T-cell (primary cell): Measurements from ENCODE around the gene SLC27A1. TPM values are rescaled to one million over a fixed set of nuclear protein-coding genes. Genes with fewer than 3 reads are reported as not detected.
"Not testable (repeated sequence)": the region's sequence is repeated elsewhere in the genome, so short reads cannot be mapped to it uniquely, and the experiment has no call there.

Experiments used
- ATAC-seq, 4 experiments: fragments of 200-7000 bp in 3 of 4; fragments of 150-1000 bp in 1 of 4; cut with Tn5 transposase; replicated peaks in 1 of 4; 1 replicate in 3 of 4; 2 replicates in 1 of 4; pipeline ENCODE4 v1.10.0; 2021; ENCODE audit warnings: moderate library complexity in 3 of 4, mild to moderate bottlenecking in 2 of 4, moderate number of reproducible peaks in 1 of 4
- CTCF ChIA-PET, 2 donors: fragments of 300-600 bp; sonication (Branson Sonifier 250); formaldehyde crosslinking; loops; one replicate each; lab custom pipeline; 2022; ENCODE audit warnings: antibody characterized with exemption in 2 of 2; lab: Charles Lee
- POLR2A ChIA-PET, 2 donors: fragments of 300-600 bp; sonication (Branson Sonifier 250); formaldehyde crosslinking; loops; one replicate each; lab custom pipeline; 2022; ENCODE audit warnings: antibody characterized with exemption in 2 of 2; lab: Charles Lee
- DNase-seq, 35 experiments: peaks; one replicate each; pipeline versions ENCODE4 v3.0.0 to v3.0.0-alpha.2; 2013 to 2023
- H3K27ac ChIP-seq: one replicate; pipeline ENCODE4 v1.5.1; 2013; ENCODE audit warnings: low read length
- H3K27me3 ChIP-seq, 2 experiments: replicated peaks in 1 of 2; 1 replicate in 1 of 2; 2 replicates in 1 of 2; pipeline versions ENCODE4 v1.6.1 to v1.7.0; 2013; ENCODE audit warnings: low read length in 1 of 2, mixed read lengths in 1 of 2; ENCODE audit not compliant: control insufficient read depth in 2 of 2, insufficient read depth in 2 of 2; ENCODE audit errors: extremely low read depth in 1 of 2
- H3K36me3 ChIP-seq, 2 donors: 1 replicate in 1 of 2; 2 replicates in 1 of 2; pipeline versions ENCODE4 v1.6.1 to v1.7.0; 2013; ENCODE audit warnings: low read length in 1 of 2; ENCODE audit not compliant: control insufficient read depth in 2 of 2, insufficient read depth in 1 of 2; ENCODE audit errors: extremely low read depth in 1 of 2
- H3K4me1 ChIP-seq, 2 experiments: 1 replicate in 1 of 2; 2 replicates in 1 of 2; pipeline versions ENCODE4 v1.6.1 to v1.7.0; 2013; ENCODE audit warnings: low read length in 2 of 2, mixed read lengths in 1 of 2; ENCODE audit not compliant: insufficient read depth in 2 of 2, control insufficient read depth in 1 of 2; ENCODE audit errors: extremely low read depth in 1 of 2
- H3K4me3 ChIP-seq, 2 donors: 1 replicate in 1 of 2; 2 replicates in 1 of 2; pipeline versions ENCODE4 v1.5.1 to v1.7.0; 2013; ENCODE audit warnings: mild to moderate bottlenecking in 2 of 2, low read length in 1 of 2, moderate library complexity in 1 of 2; ENCODE audit not compliant: control insufficient read depth in 1 of 2; ENCODE audit errors: extremely low read depth in 1 of 2
- H3K9me3 ChIP-seq: 2 replicates; pipeline ENCODE4 v1.7.0; 2013
- H3K27ac Mint-ChIP-seq, 2 donors: one replicate each; pipeline ENCODE4 v1.8.0; 2020 to 2021; ENCODE audit warnings: mild to moderate bottlenecking in 2 of 2, mixed read lengths in 2 of 2
- H3K27me3 Mint-ChIP-seq, 2 donors: one replicate each; pipeline ENCODE4 v1.8.0; 2021 to 2022; ENCODE audit warnings: mixed read lengths in 2 of 2
- H3K36me3 Mint-ChIP-seq: one replicate; pipeline ENCODE4 v1.8.0; 2021; ENCODE audit warnings: mixed read lengths
- H3K4me1 Mint-ChIP-seq, 3 donors: one replicate each; pipeline ENCODE4 v1.8.0; 2020 to 2022; ENCODE audit warnings: mixed read lengths in 3 of 3, mild to moderate bottlenecking in 1 of 3
- H3K4me3 Mint-ChIP-seq, 3 donors: one replicate each; pipeline ENCODE4 v1.8.0; 2020 to 2022; ENCODE audit warnings: mild to moderate bottlenecking in 3 of 3, mixed read lengths in 3 of 3, moderate library complexity in 3 of 3
- H3K9me3 Mint-ChIP-seq, 3 donors: one replicate each; pipeline ENCODE4 v1.8.0; 2020 to 2022; ENCODE audit warnings: mixed read lengths in 3 of 3
- whole genome bisulfite sequencing: methylation state at CpG from one replicate; pipeline ENCODE4 v1.1.5; 2013; ENCODE audit warnings: missing lambda C conversion rate; ENCODE audit not compliant: insufficient coverage; 5-methylcytosine and 5-hydroxymethylcytosine counted together
- total RNA-seq, 35 experiments: library from RNA in 6 of 35; stranded (reverse) in 6 of 35; fragments of 120-200 nt in 1 of 35; gene quantifications; one replicate each; pipeline versions ENCODE4 v1.2.1 to v1.2.4 and lab custom pipeline; 2013 to 2026

SLC27A1 gene
- total RNA-seq, 5 donors from 2014 or later (not counting 1 experiment from before 2014, with no cell fraction given) = 5.9 to 13.3 (median 10.5) TPM

DNA sequence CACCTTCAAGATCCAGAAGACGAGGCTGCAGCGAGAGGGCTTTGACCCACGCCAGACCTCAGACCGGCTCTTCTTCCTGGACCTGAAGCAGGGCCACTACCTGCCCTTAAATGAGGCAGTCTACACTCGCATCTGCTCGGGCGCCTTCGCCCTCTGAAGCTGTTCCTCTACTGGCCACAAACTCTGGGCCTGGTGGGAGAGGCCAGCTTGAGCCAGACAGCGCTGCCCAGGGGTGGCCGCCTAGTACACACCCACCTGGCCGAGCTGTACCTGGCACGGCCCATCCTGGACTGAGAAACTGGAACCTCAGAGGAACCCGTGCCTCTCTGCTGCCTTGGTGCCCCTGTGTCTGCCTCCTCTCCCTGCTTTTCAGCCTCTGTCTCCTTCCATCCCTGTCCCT, 34.1 kb downstream of the SLC27A1 start:
- Histone ChIP-seq H3K4me3 (no peak overlapping the region), H3K27me3 (no peaks in the 10 kb centered on the region), H3K36me3 (peaks cover 0 to 2% of the 10 kb centered on the region in 2 donors), H3K9me3 (no peaks in the 10 kb centered on the region), H3K27ac (no peak overlapping the region), H3K4me1 (peaks cover 0 to 12% of the 10 kb centered on the region in 2 experiments)
- Mint-ChIP-seq H3K4me1 (peaks cover 11 to 20% (median 13%) of the 10 kb centered on the region in 3 donors), H3K27me3 (no peaks in the 10 kb centered on the region), H3K9me3 (no peaks in the 10 kb centered on the region), H3K4me3 (no peak overlapping the region), H3K27ac (no peak overlapping the region), H3K36me3 (peaks cover 10% of the 10 kb centered on the region)
- 95% methylated on average over 13 of the region's 13 CpGs for WGBS
- ATAC-seq = no peak
- ChIA-PET CTCF (no interaction called here), POLR2A (no interaction called here)
- DNase-seq = no peak

- H3K9me3 Mint-ChIP-seq = no peaks in the 10 kb centered on the region
- peaks cover 12 to 21% (median 13%) of the 10 kb centered on the region in 3 donors for H3K4me1 Mint-ChIP-seq
- H3K27me3 ChIP-seq = no peaks in the 10 kb centered on the region
- no peak overlapping the region for H3K4me3 Mint-ChIP-seq
- no peak for DNase-seq
- H3K4me3 ChIP-seq = no peak overlapping the region
- POLR2A ChIA-PET = no interaction called here
- ATAC-seq = no peak
- no peaks in the 10 kb centered on the region for H3K9me3 ChIP-seq
- H3K36me3 Mint-ChIP-seq = peaks cover 6% of the 10 kb centered on the region
- peaks cover 0 to 7% of the 10 kb centered on the region in 2 experiments for H3K4me1 ChIP-seq
- no peak overlapping the region for H3K27ac Mint-ChIP-seq
- 96% methylated on average over 10 of the region's 10 CpGs for WGBS
- H3K36me3 ChIP-seq = peaks cover 0 to 2% of the 10 kb centered on the region in 2 donors
- no peak overlapping the region for H3K27ac ChIP-seq
- CTCF ChIA-PET = no interaction called here
- H3K27me3 Mint-ChIP-seq = no peaks in the 10 kb centered on the region
These were observed 34.9 kb downstream of the SLC27A1 start for GRCh38 chr19:17505223-17505622.

- ChIA-PET POLR2A (no interaction called here), CTCF (no interaction called here)
- WGBS = 75% methylated on average over 7 of the region's 9 CpGs
- DNase-seq (no peak), ATAC-seq (no peak)
- H3K27ac Mint-ChIP-seq = no peak overlapping the region
- no peaks in the 10 kb centered on the region for H3K27me3 ChIP-seq
- no peak overlapping the region for H3K4me3 ChIP-seq
- peaks cover 8% of the 10 kb centered on the region for H3K36me3 Mint-ChIP-seq
- H3K4me3 Mint-ChIP-seq = no peak overlapping the region
- H3K9me3 Mint-ChIP-seq = no peaks in the 10 kb centered on the region
- peaks cover 0 to 11% of the 10 kb centered on the region in 2 experiments for H3K4me1 ChIP-seq
- peaks cover 20 to 32% (median 24%) of the 10 kb centered on the region in 3 donors for H3K4me1 Mint-ChIP-seq
- no peaks in the 10 kb centered on the region for H3K9me3 ChIP-seq
- no peak overlapping the region for H3K27ac ChIP-seq
- H3K27me3 Mint-ChIP-seq = no peaks in the 10 kb centered on the region
- H3K36me3 ChIP-seq = peaks cover 0 to 2% of the 10 kb centered on the region in 2 donors
These were observed 36.4 kb downstream of the SLC27A1 start for GRCh38 chr19:17506745-17507144.

- DNase-seq, H3K27me3 ChIP-seq, H3K36me3 Mint-ChIP-seq, CTCF ChIA-PET, H3K27ac Mint-ChIP-seq, H3K27me3 Mint-ChIP-seq, H3K4me3 Mint-ChIP-seq, H3K4me3 ChIP-seq, H3K9me3 ChIP-seq, H3K36me3 ChIP-seq, H3K9me3 Mint-ChIP-seq, H3K27ac ChIP-seq, POLR2A ChIA-PET, ATAC-seq: not testable (repeated sequence)
- peaks cover 2 to 27% of the 10 kb centered on the region in 2 experiments for H3K4me1 ChIP-seq
- 93% methylated on average over 2 of the region's 3 CpGs for WGBS
- H3K4me1 Mint-ChIP-seq = peaks cover 29 to 42% (median 35%) of the 10 kb centered on the region in 3 donors
These were observed 38.2 kb downstream of the SLC27A1 start for GRCh38 chr19:17508558-17508933.

DNA sequence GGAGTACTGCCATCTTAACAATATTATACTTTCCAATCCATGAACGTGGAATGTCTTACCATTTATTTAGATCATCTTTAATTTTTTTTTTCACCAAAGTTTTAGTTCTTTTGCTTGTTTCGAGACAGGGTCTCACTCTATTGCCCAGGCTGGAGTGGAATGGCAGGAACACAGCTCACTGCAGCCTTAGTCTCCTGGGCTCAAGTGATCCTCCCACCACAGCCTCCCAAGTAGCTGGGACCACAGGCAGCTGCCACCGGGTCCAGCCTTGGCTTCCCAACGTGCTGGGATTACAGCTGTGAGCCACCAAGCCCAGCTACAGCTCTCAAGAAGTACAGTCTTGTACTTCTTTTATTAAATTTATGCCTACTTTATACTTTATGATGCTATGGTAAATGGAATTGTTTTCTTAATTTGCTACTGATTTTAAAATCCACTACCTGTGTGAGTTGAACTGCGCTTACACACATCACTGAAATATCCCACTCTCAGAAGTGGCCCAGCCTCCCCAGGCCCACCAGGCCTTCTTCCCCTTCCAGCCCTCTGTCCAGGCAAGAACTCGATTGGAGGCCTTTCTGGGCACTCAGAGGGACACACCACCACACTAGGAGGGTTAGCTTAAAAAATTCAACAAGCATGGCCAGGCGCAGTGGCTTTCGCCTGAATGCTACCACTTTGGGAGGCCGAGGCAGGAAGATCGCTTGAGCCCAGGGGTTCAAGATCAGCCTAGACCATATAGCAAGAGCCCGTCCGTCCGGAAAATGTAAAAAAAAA, 40.1 kb downstream of the SLC27A1 start:
- H3K4me3 Mint-ChIP-seq = peak overlapping the region; percentile 98 to 99 (median 99)
- H3K27ac ChIP-seq = no peak overlapping the region

GRCh38 chr19:17511724-17512573, 41.6 kb downstream of the SLC27A1 start:
- peaks cover 9% of the 10 kb centered on the region for H3K36me3 Mint-ChIP-seq
- peaks cover 35 to 49% (median 36%) of the 10 kb centered on the region in 3 donors for H3K4me1 Mint-ChIP-seq
- POLR2A ChIA-PET = no interaction called here
- peak overlapping the region; percentile 98 to 99 (median 99) for H3K4me3 Mint-ChIP-seq
- H3K9me3 ChIP-seq = no peaks in the 10 kb centered on the region
- no peaks in the 10 kb centered on the region for H3K9me3 Mint-ChIP-seq
- peak overlapping the region; percentile 79 for H3K27ac ChIP-seq
- peak overlapping the region; percentile 89 to 90 for H3K27ac Mint-ChIP-seq
- ATAC-seq = peak; percentile 72 to 80 (median 76)
- DNase-seq = peak; percentile 70 to 91 (median 86)
- H3K4me1 ChIP-seq = peaks cover 2 to 30% of the 10 kb centered on the region in 2 experiments
- CTCF ChIA-PET = interaction anchor here (0.5 to 1.1 kb wide), 4 partner anchors 15 to 421 kb away, joined by 3 to 5 read pairs (median 4); partner anchors contain the start of gene CCDC124 (in 1 of the 2)
- H3K4me3 ChIP-seq = peak overlapping the region; percentile 79 to 82
- under 1% methylated on average over 82 of the region's 82 CpGs for WGBS
- no peaks in the 10 kb centered on the region for H3K27me3 Mint-ChIP-seq
- H3K27me3 ChIP-seq = no peaks in the 10 kb centered on the region
- peaks cover 0 to 3% of the 10 kb centered on the region in 2 donors for H3K36me3 ChIP-seq

More for the DNA sequence above, 40.1 kb downstream of the SLC27A1 start:
- 30% methylated on average over 9 of the region's 13 CpGs for WGBS
- Mint-ChIP-seq H3K36me3 (peaks cover 8% of the 10 kb centered on the region), H3K9me3 (no peaks in the 10 kb centered on the region), H3K4me1 (peaks cover 35 to 49% (median 36%) of the 10 kb centered on the region in 3 donors), H3K27me3 (no peaks in the 10 kb centered on the region), H3K27ac (peak overlapping the region; percentile 97 to 98)
- no peak for DNase-seq
- peak overlapping the region; percentile 79 to 82 for H3K4me3 ChIP-seq
- POLR2A ChIA-PET = interaction anchor here in 1 of 2 donors (0.5 to 0.7 kb wide), 2 partner anchors 14 to 434 kb away, joined by 3 to 8 read pairs; no protein-coding TSS in a partner anchor
- H3K36me3 ChIP-seq = no peaks in the 10 kb centered on the region
- ATAC-seq = no peak
- CTCF ChIA-PET = interaction anchor here (0.6 to 1.0 kb wide), 3 partner anchors 14 to 63 kb away, joined by 3 to 4 read pairs (median 4); no protein-coding TSS in a partner anchor
- H3K4me1 ChIP-seq = peaks cover 2 to 30% of the 10 kb centered on the region in 2 experiments
- H3K27me3 ChIP-seq = no peaks in the 10 kb centered on the region
- no peaks in the 10 kb centered on the region for H3K9me3 ChIP-seq
